Endothelial cell (in vitro differentiated cells): Measurements from ENCODE around the gene PRELP. TPM values are rescaled to one million over a fixed set of nuclear protein-coding genes. Genes with fewer than 3 reads are reported as not detected.
A peak's percentile ranks its signal among the peaks of the same experiment; 100 is the strongest.

Source experiments
- DNase-seq: peaks from one replicate; pipeline ENCODE4 v3.0.0; 2021; ENCODE audit warnings: low spot score
- H3K27ac Mint-ChIP-seq: one replicate; pipeline ENCODE4 v1.8.0; 2021; ENCODE audit warnings: mixed read lengths, inconsistent platforms; ENCODE audit not compliant: unreplicated experiment
- H3K27me3 Mint-ChIP-seq: one replicate; pipeline ENCODE4 v1.8.0; 2021; ENCODE audit warnings: mild to moderate bottlenecking, moderate library complexity, mixed read lengths, inconsistent platforms; ENCODE audit not compliant: unreplicated experiment
- H3K36me3 Mint-ChIP-seq: one replicate; pipeline ENCODE4 v1.8.0; 2021; ENCODE audit warnings: mild to moderate bottlenecking, low read depth, mixed read lengths, inconsistent platforms; ENCODE audit not compliant: unreplicated experiment
- H3K4me1 Mint-ChIP-seq: one replicate; pipeline ENCODE4 v1.8.0; 2021; ENCODE audit warnings: mild to moderate bottlenecking, mixed read lengths, inconsistent platforms; ENCODE audit not compliant: unreplicated experiment
- H3K4me3 Mint-ChIP-seq: one replicate; pipeline ENCODE4 v1.8.0; 2021; ENCODE audit warnings: mild to moderate bottlenecking, mixed read lengths, inconsistent platforms; ENCODE audit not compliant: unreplicated experiment
- H3K9me3 Mint-ChIP-seq: one replicate; pipeline ENCODE4 v1.8.0; 2021; ENCODE audit warnings: mixed read lengths, inconsistent platforms; ENCODE audit not compliant: unreplicated experiment
- CTCF ChIP-seq: fragments of 200-600 bp; sonication (generic); IDR thresholded peaks from one replicate; pipeline ENCODE4 v1.5.0; 2021; ENCODE audit warnings: antibody characterized with exemption; ENCODE audit not compliant: unreplicated experiment
- total RNA-seq: library from RNA; stranded (reverse); fragmentation: NEBNext Ultra II Directional; extraction: Animal tissue kit (Norgen Biotek cat#: 25700); gene quantifications from one replicate; pipeline ENCODE4 v1.2.1, GENCODE V29; 2021; ENCODE audit not compliant: unreplicated experiment

PRELP gene
- total RNA-seq, 1 donor from 2014 or later = 0.13 TPM

GRCh38 chr1:203503836-203504235 lies 28.2 kb downstream of the PRELP start:
- peaks cover 27% of the 10 kb centered on the region for H3K4me1 Mint-ChIP-seq
- no peak overlapping the region for H3K4me3 Mint-ChIP-seq
- TF ChIP-seq CTCF = no peak
- no peaks in the 10 kb centered on the region for H3K9me3 Mint-ChIP-seq
- no peak for DNase-seq
- no peaks in the 10 kb centered on the region for H3K36me3 Mint-ChIP-seq
- H3K27me3 Mint-ChIP-seq = peaks cover 10% of the 10 kb centered on the region
- H3K27ac Mint-ChIP-seq = no peak overlapping the region

DNA sequence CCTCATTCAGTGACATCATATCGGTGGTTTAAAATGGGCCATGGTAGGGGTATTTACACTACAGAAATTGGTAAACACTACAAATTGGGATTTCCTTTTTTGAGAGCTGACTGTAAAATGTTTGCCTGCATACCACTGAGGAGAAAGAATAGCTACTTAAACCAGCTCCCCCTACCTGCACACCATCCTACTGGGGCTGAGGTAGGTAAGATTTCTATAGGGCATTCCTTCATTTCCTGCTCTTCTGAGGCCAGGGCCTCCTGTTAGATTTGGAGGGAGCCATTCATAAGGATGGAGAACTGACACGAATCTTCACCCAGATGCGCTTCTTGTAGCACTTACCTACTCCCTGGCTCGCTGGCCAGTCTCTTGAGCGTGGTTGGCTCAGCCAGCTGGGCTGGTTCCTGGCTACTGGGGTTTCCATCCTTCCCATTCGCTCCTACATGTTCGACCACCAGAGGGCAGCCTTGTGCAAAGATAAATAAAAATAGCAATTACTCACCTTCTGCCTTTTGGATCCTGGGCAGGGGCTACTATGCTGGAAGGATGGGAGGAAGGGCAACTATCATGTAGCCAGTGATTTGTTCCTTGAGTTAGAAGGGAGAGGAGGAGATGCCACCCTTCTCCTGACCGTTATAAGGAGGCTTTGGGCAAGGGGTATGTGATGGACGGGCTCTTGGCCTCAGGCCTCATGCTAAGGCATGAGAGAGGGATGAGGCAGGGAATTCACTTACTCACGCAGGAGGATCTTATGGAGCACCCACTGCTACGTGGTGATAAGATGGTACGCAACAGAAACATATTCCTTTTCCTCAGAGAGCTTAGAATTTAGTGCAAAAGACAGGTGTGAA lies 29.0 kb downstream of the PRELP start:
- Mint-ChIP-seq H3K27me3 (peaks cover 11% of the 10 kb centered on the region), H3K9me3 (no peaks in the 10 kb centered on the region), H3K4me3 (no peak overlapping the region)

GRCh38 chr1:203505526-203506204 lies 30.1 kb downstream of the PRELP start:
- no peak overlapping the region for H3K4me3 Mint-ChIP-seq
- H3K36me3 Mint-ChIP-seq = no peaks in the 10 kb centered on the region
- H3K4me1 Mint-ChIP-seq = peaks cover 43% of the 10 kb centered on the region
- DNase-seq = no peak
- TF ChIP-seq CTCF = no peak
- H3K27me3 Mint-ChIP-seq = peaks cover 13% of the 10 kb centered on the region
- H3K27ac Mint-ChIP-seq = no peak overlapping the region
- no peaks in the 10 kb centered on the region for H3K9me3 Mint-ChIP-seq

More for the DNA sequence above, 29.0 kb downstream of the PRELP start:
- peak; percentile 89 for TF ChIP-seq CTCF
- Mint-ChIP-seq H3K4me1 (peaks cover 35% of the 10 kb centered on the region), H3K36me3 (no peaks in the 10 kb centered on the region), H3K27ac (no peak overlapping the region)
- peak; percentile 85 for DNase-seq

DNA sequence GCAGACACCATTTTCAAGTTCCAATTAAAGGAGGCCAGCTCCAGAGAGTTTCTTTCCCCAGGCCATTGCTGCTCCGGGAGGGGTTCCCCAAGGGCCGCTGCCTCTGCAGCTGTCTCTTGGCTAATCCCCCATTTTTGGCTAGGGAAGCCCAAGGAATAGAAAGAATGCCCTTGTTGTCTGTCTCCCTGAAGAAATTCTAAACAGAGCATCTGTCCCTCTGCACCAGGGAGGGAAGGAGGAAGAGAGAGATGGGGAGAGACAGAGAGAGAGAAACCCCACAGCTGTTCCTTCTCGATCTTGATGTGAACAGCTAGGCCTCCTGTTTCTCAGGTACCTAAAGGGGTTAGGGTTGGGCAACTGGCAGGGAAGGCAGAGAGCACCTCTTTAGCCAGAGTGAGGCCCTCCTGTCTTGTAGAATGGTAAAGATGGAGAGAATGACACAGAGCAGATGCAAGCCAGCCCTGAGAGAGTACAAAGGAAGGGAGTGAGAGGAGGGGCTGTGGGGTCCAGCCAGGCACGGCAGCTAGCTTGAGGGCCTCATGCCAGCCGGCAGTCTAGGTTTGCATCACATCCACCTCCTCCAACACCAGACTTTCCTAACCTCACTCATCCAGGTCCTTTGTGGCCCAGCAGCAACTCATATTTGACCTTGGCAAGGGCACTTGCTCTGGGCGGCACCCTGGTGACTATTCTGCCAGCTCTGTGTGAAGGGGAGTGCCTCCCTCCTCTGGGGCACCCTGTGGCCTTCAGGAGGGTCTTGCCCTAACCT lies 31.4 kb downstream of the PRELP start:
- no peak for TF ChIP-seq CTCF

More for the DNA sequence above, 31.4 kb downstream of the PRELP start:
- Mint-ChIP-seq H3K4me1 (peaks cover 54% of the 10 kb centered on the region), H3K27me3 (peaks cover 16% of the 10 kb centered on the region), H3K27ac (no peak overlapping the region), H3K36me3 (no peaks in the 10 kb centered on the region), H3K9me3 (no peaks in the 10 kb centered on the region), H3K4me3 (no peak overlapping the region)
- no peak for DNase-seq
